DND-41 (cell line): ENCODE measurements around the gene NRXN3.

Experiments used
- ATAC-seq: fragments of 200-7000 bp; cut with Tn5 transposase; 3 replicates; pipeline ENCODE4 v1.9.1; 2021; ENCODE audit warnings: low read depth; ENCODE audit not compliant: insufficient read depth
- DNase-seq: peaks from one replicate; pipeline ENCODE4 v3.0.0-alpha.2; 2020
- H2AFZ ChIP-seq: 2 replicates; pipeline ENCODE4 v1.6.0; 2012; ENCODE audit warnings: low read depth, low read length
- H3K27ac ChIP-seq: 2 replicates; pipeline ENCODE4 v1.5.1; 2012; ENCODE audit warnings: low read length, inconsistent platforms
- H3K27me3 ChIP-seq: fragments of 200-600 bp; sonication (generic); 2 replicates; pipeline ENCODE4 v1.6.0; 2012; ENCODE audit warnings: low read length, mild to moderate bottlenecking, inconsistent platforms; ENCODE audit not compliant: insufficient read depth, poor library complexity
- H3K36me3 ChIP-seq: 2 replicates; pipeline ENCODE4 v1.5.1; 2012; ENCODE audit warnings: low read length, inconsistent platforms; ENCODE audit not compliant: insufficient read depth
- H3K4me1 ChIP-seq: 2 replicates; pipeline ENCODE4 v1.5.1; 2012; ENCODE audit warnings: mild to moderate bottlenecking, low read length; ENCODE audit not compliant: insufficient read depth
- H3K4me2 ChIP-seq: 2 replicates; pipeline ENCODE4 v1.6.0; 2012; ENCODE audit warnings: mild to moderate bottlenecking, moderate library complexity, low read length, inconsistent platforms; ENCODE audit not compliant: insufficient read depth
- H3K4me3 ChIP-seq, 2 experiments: fragments of 200-600 bp in 1 of 2; shearing (Covaris generic) in 1 of 2; 2 replicates each; pipeline ENCODE4 v1.5.1; 2012 to 2016; ENCODE audit warnings: inconsistent platforms in 2 of 2, low read length in 2 of 2, mild to moderate bottlenecking in 2 of 2, low read depth in 1 of 2, moderate library complexity in 1 of 2
- H3K79me2 ChIP-seq: 2 replicates; pipeline ENCODE4 v1.6.0; 2012; ENCODE audit warnings: low read length, inconsistent platforms; ENCODE audit not compliant: insufficient read depth
- H3K9ac ChIP-seq: 2 replicates; pipeline ENCODE4 v1.6.0; 2012; ENCODE audit warnings: low read depth, mild to moderate bottlenecking, inconsistent platforms, low read length, moderate library complexity
- H3K9me3 ChIP-seq: 2 replicates; pipeline ENCODE4 v1.5.1; 2012; ENCODE audit warnings: low read length, moderate library complexity, mild to moderate bottlenecking, inconsistent platforms; ENCODE audit not compliant: insufficient read depth, severe bottlenecking
- H4K20me1 ChIP-seq: 2 replicates; pipeline ENCODE4 v1.6.0; 2012; ENCODE audit warnings: low read length; ENCODE audit not compliant: insufficient read depth
- EZH2 ChIP-seq: IDR thresholded peaks from 3 replicates; pipeline ENCODE4 v1.6.1; 2012; ENCODE audit warnings: borderline replicate concordance, low read depth, mild to moderate bottlenecking, moderate library complexity, low read length, inconsistent platforms; ENCODE audit not compliant: severe bottlenecking
- TF ChIP-seq, protein P1 (sequence below): IDR thresholded peaks from 2 replicates; pipeline ENCODE4 v1.5.1; 2012; ENCODE audit warnings: borderline replicate concordance, low read length, moderate library complexity, mild to moderate bottlenecking; ENCODE audit not compliant: poor library complexity, severe bottlenecking; ENCODE audit errors: extremely low read depth

The NRXN3 gene

DNA sequence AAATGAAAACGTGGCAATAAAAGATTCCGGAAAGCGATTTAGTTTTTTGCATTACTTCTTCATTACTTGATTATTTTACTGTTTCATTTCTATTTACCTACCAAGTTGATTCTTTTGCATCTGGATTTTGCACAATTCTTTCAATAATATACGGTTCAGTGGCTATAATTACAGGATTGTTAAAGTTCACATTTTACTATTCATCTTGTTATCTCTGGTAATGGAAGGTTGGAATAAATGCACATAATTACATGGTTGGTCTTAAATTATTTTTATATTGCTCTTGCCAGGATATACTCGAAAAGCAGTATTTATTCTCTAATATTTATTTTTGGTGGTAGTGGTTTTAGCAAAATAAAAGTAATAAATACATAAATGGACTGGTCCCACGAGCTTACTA, 1203.3 kb downstream of the NRXN3 start:
- Histone ChIP-seq H3K79me2 (no peaks in the 10 kb centered on the region), H4K20me1 (no peaks in the 10 kb centered on the region), H2AFZ (no peak overlapping the region), H3K27me3 (no peaks in the 10 kb centered on the region), H3K4me2 (no peak overlapping the region), H3K4me3 (no peak overlapping the region), H3K27ac (no peak overlapping the region), H3K9me3 (no peaks in the 10 kb centered on the region), H3K4me1 (no peaks in the 10 kb centered on the region), H3K36me3 (no peaks in the 10 kb centered on the region), H3K9ac (no peak overlapping the region)
- TF ChIP-seq, protein P1, sequence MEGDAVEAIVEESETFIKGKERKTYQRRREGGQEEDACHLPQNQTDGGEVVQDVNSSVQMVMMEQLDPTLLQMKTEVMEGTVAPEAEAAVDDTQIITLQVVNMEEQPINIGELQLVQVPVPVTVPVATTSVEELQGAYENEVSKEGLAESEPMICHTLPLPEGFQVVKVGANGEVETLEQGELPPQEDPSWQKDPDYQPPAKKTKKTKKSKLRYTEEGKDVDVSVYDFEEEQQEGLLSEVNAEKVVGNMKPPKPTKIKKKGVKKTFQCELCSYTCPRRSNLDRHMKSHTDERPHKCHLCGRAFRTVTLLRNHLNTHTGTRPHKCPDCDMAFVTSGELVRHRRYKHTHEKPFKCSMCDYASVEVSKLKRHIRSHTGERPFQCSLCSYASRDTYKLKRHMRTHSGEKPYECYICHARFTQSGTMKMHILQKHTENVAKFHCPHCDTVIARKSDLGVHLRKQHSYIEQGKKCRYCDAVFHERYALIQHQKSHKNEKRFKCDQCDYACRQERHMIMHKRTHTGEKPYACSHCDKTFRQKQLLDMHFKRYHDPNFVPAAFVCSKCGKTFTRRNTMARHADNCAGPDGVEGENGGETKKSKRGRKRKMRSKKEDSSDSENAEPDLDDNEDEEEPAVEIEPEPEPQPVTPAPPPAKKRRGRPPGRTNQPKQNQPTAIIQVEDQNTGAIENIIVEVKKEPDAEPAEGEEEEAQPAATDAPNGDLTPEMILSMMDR: no peak
- no peak for TF ChIP-seq EZH2
- ATAC-seq: no peak
- no peak for DNase-seq

DNA sequence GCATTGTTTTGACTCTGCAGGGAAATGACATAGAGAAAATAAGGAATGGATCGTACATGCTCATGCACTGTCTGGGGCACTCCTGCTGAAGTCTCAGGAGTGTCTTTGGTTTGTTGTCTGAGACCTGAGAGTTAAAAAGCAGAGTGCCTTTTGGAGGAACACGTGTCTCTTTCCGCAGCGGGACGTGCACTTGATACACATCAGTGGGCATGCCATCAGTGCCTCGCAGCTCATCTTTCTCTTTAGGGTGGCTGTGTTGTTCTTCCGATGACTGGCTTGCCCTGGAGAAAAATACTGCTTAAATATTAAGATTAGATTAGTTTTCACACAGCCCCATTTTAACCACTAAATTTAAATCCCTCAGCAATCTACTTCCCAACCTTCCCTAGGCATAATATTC, 1205.2 kb downstream of the NRXN3 start:
- TF ChIP-seq EZH2: no peak
- TF ChIP-seq, protein P1: no peak
- no peaks in the 10 kb centered on the region for H3K4me1 ChIP-seq

DNA sequence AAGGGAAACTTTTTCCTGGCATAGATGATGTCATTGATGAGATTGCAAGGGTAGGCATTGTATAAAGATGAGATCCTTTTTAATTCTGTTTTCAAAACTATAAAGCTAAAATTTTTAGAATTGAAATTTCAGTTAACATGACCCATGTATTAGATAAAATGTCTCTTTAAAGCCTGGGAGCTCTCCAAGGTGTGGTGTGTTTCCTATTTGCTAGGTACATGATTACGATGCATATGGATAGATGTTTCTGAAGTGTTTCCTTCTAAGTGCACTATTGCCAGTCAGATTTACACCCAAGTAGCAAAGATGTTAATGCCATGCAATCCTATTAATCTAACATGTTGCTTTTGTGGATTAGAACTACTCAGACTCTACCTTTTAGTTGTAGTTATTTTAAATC, 1206.4 kb downstream of the NRXN3 start:
- Histone ChIP-seq H3K36me3 (no peaks in the 10 kb centered on the region), H3K4me3 (no peak overlapping the region), H3K27ac (no peak overlapping the region), H2AFZ (no peak overlapping the region), H3K79me2 (no peaks in the 10 kb centered on the region), H4K20me1 (no peaks in the 10 kb centered on the region), H3K4me2 (no peak overlapping the region), H3K27me3 (no peaks in the 10 kb centered on the region), H3K9me3 (no peaks in the 10 kb centered on the region), H3K4me1 (no peaks in the 10 kb centered on the region), H3K9ac (no peak overlapping the region)
- DNase-seq (no peak), ATAC-seq (no peak)
- TF ChIP-seq, protein P1: no peak
- TF ChIP-seq EZH2: no peak

More for the DNA sequence above, 1205.2 kb downstream of the NRXN3 start:
- H3K79me2 ChIP-seq: no peaks in the 10 kb centered on the region
- no peaks in the 10 kb centered on the region for H4K20me1 ChIP-seq
- H3K36me3 ChIP-seq: no peaks in the 10 kb centered on the region
- H3K4me3 ChIP-seq: no peak overlapping the region
- DNase-seq: no peak
- H2AFZ ChIP-seq: no peak overlapping the region
- H3K9ac ChIP-seq: no peak overlapping the region
- H3K27ac ChIP-seq: no peak overlapping the region
- H3K27me3 ChIP-seq: no peaks in the 10 kb centered on the region
- no peaks in the 10 kb centered on the region for H3K9me3 ChIP-seq
- ATAC-seq: no peak
- H3K4me2 ChIP-seq: no peak overlapping the region

DNA sequence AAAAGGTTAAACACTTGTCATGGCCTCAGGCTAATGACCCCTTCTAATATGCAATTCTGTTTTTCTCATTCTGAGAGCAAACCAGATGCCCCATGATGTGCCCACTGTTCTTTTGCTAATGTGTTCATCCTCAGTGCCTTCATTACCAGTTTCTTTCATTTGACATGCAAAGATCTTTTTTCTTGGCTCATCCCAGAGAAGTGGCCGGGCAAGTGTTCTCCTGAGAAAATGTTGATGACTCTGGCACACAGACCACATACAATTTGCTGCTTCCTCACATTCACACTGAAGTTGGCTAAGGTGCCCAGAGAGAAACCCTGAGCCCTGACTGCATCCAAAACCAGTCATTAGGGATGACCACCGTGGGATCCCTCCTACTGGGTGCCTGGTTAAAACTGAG, 1207.8 kb downstream of the NRXN3 start:
- Histone ChIP-seq H3K4me2 (no peak overlapping the region), H3K27ac (no peak overlapping the region), H3K36me3 (no peaks in the 10 kb centered on the region), H3K4me1 (no peaks in the 10 kb centered on the region), H3K79me2 (no peaks in the 10 kb centered on the region), H2AFZ (no peak overlapping the region), H3K9me3 (no peaks in the 10 kb centered on the region), H3K27me3 (no peaks in the 10 kb centered on the region), H4K20me1 (no peaks in the 10 kb centered on the region), H3K4me3 (no peak overlapping the region), H3K9ac (no peak overlapping the region)
- ATAC-seq (no peak), DNase-seq (no peak)
- TF ChIP-seq, protein P1: no peak
- TF ChIP-seq EZH2: no peak
